ENCODE data around the gene HLF.
A peak's percentile ranks its signal among the peaks of the same experiment; 100 is the strongest.

Gene HLF

GRCh38 chr17:55332296-55333041 is 67.7 kb downstream of the HLF start:
- no peak for DNase-seq

- DNase-seq, result no peak
Measured at GRCh38 chr17:55334285-55334684, 69.5 kb downstream of the HLF start.

GRCh38 chr17:55334881-55335540 is 70.3 kb downstream of the HLF start:
- no peak for DNase-seq

GRCh38 chr17:55335625-55336024 is 70.9 kb downstream of the HLF start:
- no peak for DNase-seq

GRCh38 chr17:55336426-55336825 is 71.7 kb downstream of the HLF start:
- DNase-seq, result no peak

- DNase-seq, result no peak
Measured at GRCh38 chr17:55340176-55340575, 75.4 kb downstream of the HLF start.

- no peak for DNase-seq
Measured at GRCh38 chr17:55340686-55341085, 75.9 kb downstream of the HLF start.

- DNase-seq, result no peak
Measured at GRCh38 chr17:55341432-55341831, 76.7 kb downstream of the HLF start.

GRCh38 chr17:55342800-55343585 is 78.2 kb downstream of the HLF start:
- DNase-seq, result no peak

- no peak for DNase-seq
Measured at GRCh38 chr17:55343900-55344513, 79.2 kb downstream of the HLF start.

- no peak for DNase-seq
Measured at GRCh38 chr17:55344514-55344997, 79.8 kb downstream of the HLF start.

GRCh38 chr17:55345132-55345531 is 80.4 kb downstream of the HLF start:
- no peak for DNase-seq

GRCh38 chr17:55346658-55347057 is 81.9 kb downstream of the HLF start:
- no peak for DNase-seq

GRCh38 chr17:55347341-55347740 is 82.6 kb downstream of the HLF start:
- no peak for DNase-seq

- peak; percentile 43 to 63 for DNase-seq
Measured at GRCh38 chr17:55348749-55349354, 84.1 kb downstream of the HLF start.

GRCh38 chr17:55350825-55351205 is 86.1 kb downstream of the HLF start:
- DNase-seq, result no peak

- no peak for DNase-seq
Measured at GRCh38 chr17:55351226-55351625, 86.5 kb downstream of the HLF start.

GRCh38 chr17:55354010-55354409 is 89.2 kb downstream of the HLF start:
- DNase-seq, result no peak

GRCh38 chr17:55354941-55355340 is 90.2 kb downstream of the HLF start:
- peak; percentile 58 to 93 for DNase-seq

- DNase-seq, result peak; percentile 74 to 88
Measured at GRCh38 chr17:55356434-55357328, 91.9 kb downstream of the HLF start.

GRCh38 chr17:55360971-55361370 is 96.2 kb downstream of the HLF start:
- no peak for DNase-seq

- no peak for DNase-seq
Measured at GRCh38 chr17:55363033-55363432, 98.3 kb downstream of the HLF start.
